Endothelial cell of umbilical vein (primary cell): ENCODE data around the gene STXBP5.

Source experiments
- EZH2 ChIP-seq: IDR thresholded peaks from 2 replicates; pipeline ENCODE4 v1.6.1; 2012; ENCODE audit warnings: borderline replicate concordance, low read depth, mild to moderate bottlenecking, moderate library complexity, low read length, inconsistent platforms; ENCODE audit not compliant: severe bottlenecking
- POLR2A ChIP-seq: IDR thresholded peaks from 2 replicates; pipeline ENCODE4 v1.6.1; 2012; ENCODE audit warnings: low read depth, mild to moderate bottlenecking, control low read depth, low read length
- TF ChIP-seq, protein P1 (sequence below), 2 donors: IDR thresholded peaks; 1 replicate in 1 of 2; 2 replicates in 1 of 2; pipeline ENCODE4 v1.5.1; 2011; ENCODE audit warnings: low read length in 2 of 2, mild to moderate bottlenecking in 2 of 2, moderate library complexity in 2 of 2, control low read depth in 1 of 2, inconsistent platforms in 1 of 2, low read depth in 1 of 2; ENCODE audit not compliant: insufficient read depth in 1 of 2; ENCODE audit errors: extremely low read depth in 1 of 2

DNA sequence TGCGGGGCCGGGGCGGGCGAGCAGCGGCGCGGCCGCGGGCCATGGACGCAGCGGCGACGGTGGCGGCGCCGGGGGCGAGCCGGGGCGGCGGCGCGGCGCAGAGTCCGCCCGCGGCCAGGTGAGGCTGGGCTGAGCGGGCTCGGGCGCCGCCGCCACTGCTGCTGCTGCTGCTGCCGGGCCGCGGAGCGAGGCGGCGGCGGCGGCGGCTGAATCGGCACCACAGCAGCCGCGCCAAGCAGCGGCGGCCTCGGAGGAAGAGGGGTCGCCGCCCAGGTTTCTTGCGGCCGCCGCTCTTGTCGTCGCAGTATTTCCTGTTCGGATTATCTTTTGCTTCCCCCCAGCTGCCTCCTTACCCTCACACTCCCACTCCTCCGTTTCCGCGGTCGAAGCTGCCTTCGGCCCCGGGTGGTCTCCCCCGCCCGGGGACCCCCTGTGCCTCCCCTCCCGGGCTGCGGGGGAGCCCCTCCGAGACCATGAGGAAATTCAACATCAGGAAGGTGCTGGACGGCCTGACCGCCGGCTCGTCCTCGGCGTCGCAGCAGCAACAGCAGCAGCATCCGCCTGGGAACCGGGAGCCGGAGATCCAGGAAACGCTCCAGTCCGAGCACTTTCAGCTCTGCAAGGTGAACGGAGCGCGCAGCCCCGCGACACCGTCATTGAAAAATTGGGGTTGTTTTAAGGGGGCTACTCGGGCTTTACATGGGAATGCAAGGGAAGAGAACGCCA lies at the start of gene STXBP5:
- no peak for TF ChIP-seq POLR2A
- TF ChIP-seq, protein P1, sequence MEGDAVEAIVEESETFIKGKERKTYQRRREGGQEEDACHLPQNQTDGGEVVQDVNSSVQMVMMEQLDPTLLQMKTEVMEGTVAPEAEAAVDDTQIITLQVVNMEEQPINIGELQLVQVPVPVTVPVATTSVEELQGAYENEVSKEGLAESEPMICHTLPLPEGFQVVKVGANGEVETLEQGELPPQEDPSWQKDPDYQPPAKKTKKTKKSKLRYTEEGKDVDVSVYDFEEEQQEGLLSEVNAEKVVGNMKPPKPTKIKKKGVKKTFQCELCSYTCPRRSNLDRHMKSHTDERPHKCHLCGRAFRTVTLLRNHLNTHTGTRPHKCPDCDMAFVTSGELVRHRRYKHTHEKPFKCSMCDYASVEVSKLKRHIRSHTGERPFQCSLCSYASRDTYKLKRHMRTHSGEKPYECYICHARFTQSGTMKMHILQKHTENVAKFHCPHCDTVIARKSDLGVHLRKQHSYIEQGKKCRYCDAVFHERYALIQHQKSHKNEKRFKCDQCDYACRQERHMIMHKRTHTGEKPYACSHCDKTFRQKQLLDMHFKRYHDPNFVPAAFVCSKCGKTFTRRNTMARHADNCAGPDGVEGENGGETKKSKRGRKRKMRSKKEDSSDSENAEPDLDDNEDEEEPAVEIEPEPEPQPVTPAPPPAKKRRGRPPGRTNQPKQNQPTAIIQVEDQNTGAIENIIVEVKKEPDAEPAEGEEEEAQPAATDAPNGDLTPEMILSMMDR (IDR thresholded peaks at IDR 0.05; ENCODE audit: extremely low read depth in 1 of 2, insufficient read depth in 1 of 2, low read depth in 1 of 2, low read length in 2 of 2): no peak
- no peak for TF ChIP-seq EZH2
